Measurements from ENCODE around the gene VRK2.

DNA sequence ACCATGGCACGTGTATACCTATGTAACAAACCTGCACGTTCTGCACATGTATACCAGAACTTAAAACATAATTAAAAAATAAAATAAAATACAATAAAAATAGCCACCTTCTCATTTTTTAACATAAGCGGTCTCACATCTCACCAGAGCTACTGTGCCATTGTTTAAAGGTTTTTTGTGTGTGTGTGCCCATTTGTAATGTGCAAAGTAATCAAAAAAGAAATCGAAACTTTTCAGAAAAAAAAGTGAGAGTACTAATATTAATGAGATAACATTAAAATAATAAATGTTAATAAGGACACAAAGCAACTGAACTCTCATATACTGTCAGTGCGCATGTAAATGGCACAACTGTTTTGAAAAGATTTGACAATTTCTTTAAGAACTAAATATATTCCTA, 134.0 kb downstream of the VRK2 start:
- no peak for TF ChIP-seq POLR2A (IDR thresholded peaks at IDR 0.05)
- TF ChIP-seq, protein P1, sequence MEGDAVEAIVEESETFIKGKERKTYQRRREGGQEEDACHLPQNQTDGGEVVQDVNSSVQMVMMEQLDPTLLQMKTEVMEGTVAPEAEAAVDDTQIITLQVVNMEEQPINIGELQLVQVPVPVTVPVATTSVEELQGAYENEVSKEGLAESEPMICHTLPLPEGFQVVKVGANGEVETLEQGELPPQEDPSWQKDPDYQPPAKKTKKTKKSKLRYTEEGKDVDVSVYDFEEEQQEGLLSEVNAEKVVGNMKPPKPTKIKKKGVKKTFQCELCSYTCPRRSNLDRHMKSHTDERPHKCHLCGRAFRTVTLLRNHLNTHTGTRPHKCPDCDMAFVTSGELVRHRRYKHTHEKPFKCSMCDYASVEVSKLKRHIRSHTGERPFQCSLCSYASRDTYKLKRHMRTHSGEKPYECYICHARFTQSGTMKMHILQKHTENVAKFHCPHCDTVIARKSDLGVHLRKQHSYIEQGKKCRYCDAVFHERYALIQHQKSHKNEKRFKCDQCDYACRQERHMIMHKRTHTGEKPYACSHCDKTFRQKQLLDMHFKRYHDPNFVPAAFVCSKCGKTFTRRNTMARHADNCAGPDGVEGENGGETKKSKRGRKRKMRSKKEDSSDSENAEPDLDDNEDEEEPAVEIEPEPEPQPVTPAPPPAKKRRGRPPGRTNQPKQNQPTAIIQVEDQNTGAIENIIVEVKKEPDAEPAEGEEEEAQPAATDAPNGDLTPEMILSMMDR (IDR thresholded peaks at IDR 0.05) = no peak
